HepG2 (cell line): Measurements from ENCODE around the gene CMTM2. TPM values are rescaled to one million over a fixed set of nuclear protein-coding genes. Genes with fewer than 3 reads are reported as not detected.
A peak's percentile ranks its signal among the peaks of the same experiment; 100 is the strongest.

Experiments
- ATF7 ChIP-seq, 2 experiments: fragments of 450-650 bp in 1 of 2; sonication (generic) in 1 of 2; formaldehyde crosslinking in 1 of 2; IDR thresholded peaks; 2 replicates each; pipeline versions ENCODE4 v1.4.0 to v1.6.1; 2016 to 2020; ENCODE audit warnings: antibody characterized with exemption in 1 of 2, mild to moderate bottlenecking in 1 of 2, missing genetic modification reagents in 1 of 2
- HOXD1 ChIP-seq: sonication (generic); formaldehyde crosslinking; IDR thresholded peaks from 2 replicates; pipeline ENCODE4 v1.5.0; 2020; ENCODE audit warnings: missing genetic modification reagents
- IRF2 ChIP-seq: IDR thresholded peaks from 2 replicates; pipeline ENCODE4 v1.6.1; 2018; ENCODE audit warnings: missing genetic modification reagents, missing compliant biosample characterization
- KDM2A ChIP-seq: sonication (generic); formaldehyde crosslinking; IDR thresholded peaks from 2 replicates; pipeline ENCODE4 v1.4.0; 2020; ENCODE audit warnings: low read depth, missing genetic modification reagents, borderline replicate concordance
- MAZ ChIP-seq, 2 experiments: sonication (generic) in 1 of 2; formaldehyde crosslinking in 1 of 2; IDR thresholded peaks; 2 replicates each; pipeline versions ENCODE4 v1.5.0 to v1.6.1; 2012 to 2020; ENCODE audit warnings: low read depth in 2 of 2, mild to moderate bottlenecking in 2 of 2, borderline replicate concordance in 1 of 2, improper control_type of control experiment in 1 of 2, low read length in 1 of 2, missing genetic modification reagents in 1 of 2, moderate library complexity in 1 of 2
- POLR2AphosphoS5 ChIP-seq: IDR thresholded peaks from 2 replicates; pipeline ENCODE4 v1.6.1; 2012; ENCODE audit warnings: low read depth, low read length
- REXO4 ChIP-seq: sonication (generic); formaldehyde crosslinking; IDR thresholded peaks from 2 replicates; pipeline ENCODE4 v1.8.0; 2022; ENCODE audit warnings: missing genetic modification reagents, mild to moderate bottlenecking, borderline replicate concordance
- RFX1 ChIP-seq: fragments of 450-650 bp; IDR thresholded peaks from 2 replicates; pipeline ENCODE4 v1.6.1; 2017
- RXRA ChIP-seq: sonication (generic); formaldehyde crosslinking; IDR thresholded peaks from 2 replicates; pipeline ENCODE4 v1.5.1; 2020; ENCODE audit warnings: missing genetic modification reagents
- ZKSCAN8 ChIP-seq: IDR thresholded peaks from 2 replicates; pipeline ENCODE4 v1.6.1; 2016; ENCODE audit warnings: borderline replicate concordance, missing genetic modification reagents, missing compliant biosample characterization
- ZNF350 ChIP-seq: sonication (generic); formaldehyde crosslinking; IDR thresholded peaks from 2 replicates; pipeline ENCODE4 v1.4.0; 2020; ENCODE audit warnings: mild to moderate bottlenecking, low read depth, missing genetic modification reagents, borderline replicate concordance
- ZNF496 ChIP-seq: sonication (generic); formaldehyde crosslinking; IDR thresholded peaks from 2 replicates; pipeline ENCODE4 v1.8.1; 2023; ENCODE audit warnings: mild to moderate bottlenecking, moderate library complexity, missing genetic modification reagents; ENCODE audit not compliant: insufficient replicate concordance
- ZNF589 ChIP-seq: sonication (generic); formaldehyde crosslinking; conservative IDR thresholded peaks from 2 replicates; pipeline ENCODE4 v1.8.0; 2022; ENCODE audit warnings: mild to moderate bottlenecking, moderate library complexity, missing genetic modification reagents
- polyA plus RNA-seq, 8 experiments: library from polyadenylated mRNA; depleted of rRNA in 3 of 8; stranded (reverse) in 7 of 8; unstranded in 1 of 8; fragments of >200 nt; fragmentation: Illumina TruSeq in 4 of 8; extraction: Trizol in 4 of 8; gene quantifications; 2 replicates each; pipeline versions ENCODE4 v1.2.1 to v1.2.3, GENCODE V29; 2011 to 2016; ENCODE audit warnings: low read depth in 4 of 8, missing spikeins in 1 of 8, mixed read lengths in 1 of 8; ENCODE audit not compliant: insufficient read depth in 1 of 8
- total RNA-seq, 5 experiments: library from RNA; depleted of rRNA; stranded (reverse); fragments of >200 nt; fragmentation: Illumina TruSeq; extraction: Trizol; gene quantifications; 2 replicates each; pipeline ENCODE4 v1.2.3, GENCODE V29; 2016; ENCODE audit warnings: low read depth in 1 of 5
- TF ChIP-seq, protein P1 (sequence below): sonication (generic); formaldehyde crosslinking; IDR thresholded peaks from 2 replicates; pipeline ENCODE4 v1.5.0; 2020; ENCODE audit warnings: missing genetic modification reagents
- TF ChIP-seq, protein P2 (sequence below): sonication (generic); formaldehyde crosslinking; IDR thresholded peaks from 2 replicates; pipeline ENCODE4 v1.5.0; 2020; ENCODE audit warnings: missing genetic modification reagents
- TF ChIP-seq, protein P3 (sequence below): sonication (generic); formaldehyde crosslinking; IDR thresholded peaks from 2 replicates; pipeline ENCODE4 v1.4.0; 2020; ENCODE audit warnings: missing genetic modification reagents
- TF ChIP-seq, protein P4 (sequence below): sonication (generic); formaldehyde crosslinking; conservative IDR thresholded peaks from 2 replicates; pipeline ENCODE4 v1.5.0; 2020; ENCODE audit warnings: missing genetic modification reagents
- TF ChIP-seq, protein P5 (sequence below): sonication (generic); formaldehyde crosslinking; IDR thresholded peaks from 2 replicates; pipeline ENCODE4 v1.4.0; 2020; ENCODE audit warnings: missing genetic modification reagents, mild to moderate bottlenecking, borderline replicate concordance
- TF ChIP-seq, protein P6 (sequence below): sonication (generic); formaldehyde crosslinking; IDR thresholded peaks from 2 replicates; pipeline ENCODE4 v1.5.0; 2020; ENCODE audit warnings: missing genetic modification reagents, mild to moderate bottlenecking, borderline replicate concordance

CMTM2 gene
- total and polyA plus RNA-seq, 2 of the 13 experiments (the other 11 are each of a cell fraction or from before 2014, with no cell fraction given): not detected

DNA sequence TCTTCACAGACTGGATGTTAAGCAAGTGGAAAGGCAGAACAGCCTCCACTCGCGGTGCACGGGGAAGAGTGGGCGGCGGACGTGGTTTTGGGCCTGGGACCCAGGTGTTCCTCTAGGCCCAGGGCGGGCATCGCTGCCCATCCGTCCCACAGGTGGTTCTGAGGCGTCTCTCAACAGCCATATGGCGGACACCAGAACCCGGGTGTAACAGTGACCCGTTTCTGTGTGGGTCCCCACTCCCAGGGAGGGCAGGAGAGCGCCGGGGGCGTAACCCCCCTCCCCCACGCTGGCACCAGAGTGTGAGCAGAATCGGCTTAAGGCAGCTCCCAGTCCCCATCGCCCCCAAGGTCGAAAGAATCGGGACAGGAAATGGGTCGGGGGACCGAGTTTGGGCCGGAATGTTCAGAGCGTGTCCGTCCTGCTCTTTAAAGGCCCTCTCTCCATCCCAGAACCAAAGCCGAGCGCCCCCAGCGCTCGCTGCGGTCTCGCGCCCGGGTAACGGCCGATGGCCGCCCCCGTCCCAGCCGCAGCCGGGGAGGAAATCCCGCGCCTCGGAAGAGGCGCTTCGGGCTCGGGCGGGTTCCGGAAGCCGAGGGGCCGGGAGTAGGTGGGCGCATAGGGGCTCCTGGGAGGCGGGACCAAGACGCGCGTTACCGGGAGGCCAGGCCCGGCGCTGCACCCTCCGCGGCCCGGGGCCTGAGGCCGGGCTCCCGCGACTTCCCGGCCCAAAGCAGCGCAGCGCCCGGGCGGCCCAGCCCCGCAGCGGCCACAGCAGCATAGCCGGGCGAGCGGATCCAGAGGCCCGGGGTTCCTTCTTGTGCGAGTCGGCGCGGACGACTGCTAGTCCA lies 29.8 kb upstream of the CMTM2 start, which contains the start of gene TK2 (continued):
- TF ChIP-seq, protein P1, sequence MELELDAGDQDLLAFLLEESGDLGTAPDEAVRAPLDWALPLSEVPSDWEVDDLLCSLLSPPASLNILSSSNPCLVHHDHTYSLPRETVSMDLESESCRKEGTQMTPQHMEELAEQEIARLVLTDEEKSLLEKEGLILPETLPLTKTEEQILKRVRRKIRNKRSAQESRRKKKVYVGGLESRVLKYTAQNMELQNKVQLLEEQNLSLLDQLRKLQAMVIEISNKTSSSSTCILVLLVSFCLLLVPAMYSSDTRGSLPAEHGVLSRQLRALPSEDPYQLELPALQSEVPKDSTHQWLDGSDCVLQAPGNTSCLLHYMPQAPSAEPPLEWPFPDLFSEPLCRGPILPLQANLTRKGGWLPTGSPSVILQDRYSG: peak; percentile 88; the same call in 1 of the 2 replicates
- peak; percentile 62; the same call in 1 of the 2 replicates for TF ChIP-seq RXRA (CRISPR knock-in tag)
- peak; percentile 89 for TF ChIP-seq KDM2A (CRISPR knock-in tag)
- TF ChIP-seq MAZ (IDR thresholded peaks at IDR 0.05; ENCODE audit: borderline replicate concordance, low read depth, low read length): peak; percentile 36; the same call in 1 of the 2 replicates
- TF ChIP-seq MAZ (CRISPR knock-in tag; IDR thresholded peaks at IDR 0.05; ENCODE audit: low read depth): peak; percentile 64; the same call in 1 of the 2 replicates
- TF ChIP-seq, protein P2, sequence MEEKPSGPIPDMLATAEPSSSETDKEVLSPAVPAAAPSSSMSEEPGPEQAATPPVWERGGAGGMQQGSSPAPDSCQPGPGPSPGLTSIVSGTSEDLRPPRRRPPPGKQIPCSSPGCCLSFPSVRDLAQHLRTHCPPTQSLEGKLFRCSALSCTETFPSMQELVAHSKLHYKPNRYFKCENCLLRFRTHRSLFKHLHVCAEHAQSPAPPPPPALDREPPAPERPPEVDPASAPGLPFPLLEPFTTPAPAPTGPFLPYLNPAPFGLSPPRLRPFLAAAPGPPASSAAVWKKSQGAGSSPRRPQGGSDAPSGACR (CRISPR knock-in tag): peak; percentile 86
- no peak for TF ChIP-seq ZNF496
- TF ChIP-seq RFX1: no peak
- TF ChIP-seq, protein P3, sequence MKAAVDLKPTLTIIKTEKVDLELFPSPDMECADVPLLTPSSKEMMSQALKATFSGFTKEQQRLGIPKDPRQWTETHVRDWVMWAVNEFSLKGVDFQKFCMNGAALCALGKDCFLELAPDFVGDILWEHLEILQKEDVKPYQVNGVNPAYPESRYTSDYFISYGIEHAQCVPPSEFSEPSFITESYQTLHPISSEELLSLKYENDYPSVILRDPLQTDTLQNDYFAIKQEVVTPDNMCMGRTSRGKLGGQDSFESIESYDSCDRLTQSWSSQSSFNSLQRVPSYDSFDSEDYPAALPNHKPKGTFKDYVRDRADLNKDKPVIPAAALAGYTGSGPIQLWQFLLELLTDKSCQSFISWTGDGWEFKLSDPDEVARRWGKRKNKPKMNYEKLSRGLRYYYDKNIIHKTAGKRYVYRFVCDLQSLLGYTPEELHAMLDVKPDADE (CRISPR knock-in tag): no peak; the same call in 1 of the 2 replicates
- TF ChIP-seq HOXD1 (CRISPR knock-in tag): no peak; the same call in 1 of the 2 replicates
- no peak; the same call in 1 of the 2 replicates for TF ChIP-seq IRF2 (CRISPR knock-in tag)
- TF ChIP-seq ATF7 (IDR thresholded peaks at IDR 0.05): no peak
- TF ChIP-seq ATF7 (CRISPR knock-in tag; IDR thresholded peaks at IDR 0.05): 0 out of 2 replicates have a peak, but pooled peaks have one; percentile 20
- TF ChIP-seq ZKSCAN8 (CRISPR knock-in tag): no peak
- no peak for TF ChIP-seq ZNF589
- peak; percentile 91 for TF ChIP-seq POLR2AphosphoS5
- no peak for TF ChIP-seq REXO4 (CRISPR knock-in tag)
- TF ChIP-seq, protein P4, sequence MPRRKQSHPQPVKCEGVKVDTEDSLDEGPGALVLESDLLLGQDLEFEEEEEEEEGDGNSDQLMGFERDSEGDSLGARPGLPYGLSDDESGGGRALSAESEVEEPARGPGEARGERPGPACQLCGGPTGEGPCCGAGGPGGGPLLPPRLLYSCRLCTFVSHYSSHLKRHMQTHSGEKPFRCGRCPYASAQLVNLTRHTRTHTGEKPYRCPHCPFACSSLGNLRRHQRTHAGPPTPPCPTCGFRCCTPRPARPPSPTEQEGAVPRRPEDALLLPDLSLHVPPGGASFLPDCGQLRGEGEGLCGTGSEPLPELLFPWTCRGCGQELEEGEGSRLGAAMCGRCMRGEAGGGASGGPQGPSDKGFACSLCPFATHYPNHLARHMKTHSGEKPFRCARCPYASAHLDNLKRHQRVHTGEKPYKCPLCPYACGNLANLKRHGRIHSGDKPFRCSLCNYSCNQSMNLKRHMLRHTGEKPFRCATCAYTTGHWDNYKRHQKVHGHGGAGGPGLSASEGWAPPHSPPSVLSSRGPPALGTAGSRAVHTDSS (CRISPR knock-in tag): no peak
- TF ChIP-seq, protein P5, sequence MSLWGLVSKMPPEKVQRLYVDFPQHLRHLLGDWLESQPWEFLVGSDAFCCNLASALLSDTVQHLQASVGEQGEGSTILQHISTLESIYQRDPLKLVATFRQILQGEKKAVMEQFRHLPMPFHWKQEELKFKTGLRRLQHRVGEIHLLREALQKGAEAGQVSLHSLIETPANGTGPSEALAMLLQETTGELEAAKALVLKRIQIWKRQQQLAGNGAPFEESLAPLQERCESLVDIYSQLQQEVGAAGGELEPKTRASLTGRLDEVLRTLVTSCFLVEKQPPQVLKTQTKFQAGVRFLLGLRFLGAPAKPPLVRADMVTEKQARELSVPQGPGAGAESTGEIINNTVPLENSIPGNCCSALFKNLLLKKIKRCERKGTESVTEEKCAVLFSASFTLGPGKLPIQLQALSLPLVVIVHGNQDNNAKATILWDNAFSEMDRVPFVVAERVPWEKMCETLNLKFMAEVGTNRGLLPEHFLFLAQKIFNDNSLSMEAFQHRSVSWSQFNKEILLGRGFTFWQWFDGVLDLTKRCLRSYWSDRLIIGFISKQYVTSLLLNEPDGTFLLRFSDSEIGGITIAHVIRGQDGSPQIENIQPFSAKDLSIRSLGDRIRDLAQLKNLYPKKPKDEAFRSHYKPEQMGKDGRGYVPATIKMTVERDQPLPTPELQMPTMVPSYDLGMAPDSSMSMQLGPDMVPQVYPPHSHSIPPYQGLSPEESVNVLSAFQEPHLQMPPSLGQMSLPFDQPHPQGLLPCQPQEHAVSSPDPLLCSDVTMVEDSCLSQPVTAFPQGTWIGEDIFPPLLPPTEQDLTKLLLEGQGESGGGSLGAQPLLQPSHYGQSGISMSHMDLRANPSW (CRISPR knock-in tag): no peak
- peak; percentile 66; the same call in 1 of the 2 replicates for TF ChIP-seq ZNF350 (CRISPR knock-in tag)
- TF ChIP-seq, protein P6, sequence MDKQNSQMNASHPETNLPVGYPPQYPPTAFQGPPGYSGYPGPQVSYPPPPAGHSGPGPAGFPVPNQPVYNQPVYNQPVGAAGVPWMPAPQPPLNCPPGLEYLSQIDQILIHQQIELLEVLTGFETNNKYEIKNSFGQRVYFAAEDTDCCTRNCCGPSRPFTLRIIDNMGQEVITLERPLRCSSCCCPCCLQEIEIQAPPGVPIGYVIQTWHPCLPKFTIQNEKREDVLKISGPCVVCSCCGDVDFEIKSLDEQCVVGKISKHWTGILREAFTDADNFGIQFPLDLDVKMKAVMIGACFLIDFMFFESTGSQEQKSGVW: no peak
